ENCODE data around the gene TUBB. TPM values are rescaled to one million over a fixed set of nuclear protein-coding genes. Genes with fewer than 3 reads are reported as not detected.
"Not testable (repeated sequence)": the region's sequence is repeated elsewhere in the genome, so short reads cannot be mapped to it uniquely, and the experiment has no call there.

The TUBB gene
- total RNA-seq, 4 donors from 2014 or later = 229 to 281 (median 256) TPM

DNA sequence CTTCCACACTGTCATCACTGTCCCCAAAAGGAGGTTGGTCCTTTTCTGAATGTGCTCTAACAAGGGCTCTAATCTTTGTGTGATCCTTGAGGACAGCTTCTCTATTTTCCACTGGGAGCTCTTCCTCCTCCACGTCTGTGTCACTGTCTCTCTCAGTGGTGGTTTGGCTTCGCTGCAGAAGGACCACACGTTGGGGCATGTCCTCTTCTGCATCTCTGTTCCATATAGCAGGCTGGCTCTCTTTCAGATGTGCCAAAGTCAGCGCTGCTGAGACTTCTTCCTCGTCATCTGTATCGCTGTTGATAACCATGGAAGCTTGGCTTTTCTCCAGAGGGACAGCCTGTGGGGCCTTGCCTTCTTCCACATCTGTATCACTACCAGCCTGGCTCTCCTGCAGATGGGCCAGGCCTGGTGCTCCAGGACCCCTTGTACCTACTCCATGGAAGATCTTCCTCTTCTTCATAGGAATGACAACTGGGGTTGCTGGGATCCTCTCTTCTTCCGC lies 7.7 kb upstream of the TUBB start:
- ATAC-seq (ENCODE audit: low FRiP score) (no peak), DNase-seq (ENCODE audit: low spot score) (no peak)
- TF ChIP-seq CTCF (IDR thresholded peaks at IDR 0.05) = no peak

GRCh38 chr6:30714263-30714662 lies 5.9 kb upstream of the TUBB start:
- DNase-seq (ENCODE audit: low spot score) = no peak
- no peak for ATAC-seq (ENCODE audit: low FRiP score)
- no peak for TF ChIP-seq CTCF (IDR thresholded peaks at IDR 0.05)

GRCh38 chr6:30716879-30717128 lies 3.3 kb upstream of the TUBB start:
- DNase-seq (ENCODE audit: low spot score) (no peak), ATAC-seq (ENCODE audit: low FRiP score) (no peak)
- no peak for TF ChIP-seq CTCF (IDR thresholded peaks at IDR 0.05)

DNA sequence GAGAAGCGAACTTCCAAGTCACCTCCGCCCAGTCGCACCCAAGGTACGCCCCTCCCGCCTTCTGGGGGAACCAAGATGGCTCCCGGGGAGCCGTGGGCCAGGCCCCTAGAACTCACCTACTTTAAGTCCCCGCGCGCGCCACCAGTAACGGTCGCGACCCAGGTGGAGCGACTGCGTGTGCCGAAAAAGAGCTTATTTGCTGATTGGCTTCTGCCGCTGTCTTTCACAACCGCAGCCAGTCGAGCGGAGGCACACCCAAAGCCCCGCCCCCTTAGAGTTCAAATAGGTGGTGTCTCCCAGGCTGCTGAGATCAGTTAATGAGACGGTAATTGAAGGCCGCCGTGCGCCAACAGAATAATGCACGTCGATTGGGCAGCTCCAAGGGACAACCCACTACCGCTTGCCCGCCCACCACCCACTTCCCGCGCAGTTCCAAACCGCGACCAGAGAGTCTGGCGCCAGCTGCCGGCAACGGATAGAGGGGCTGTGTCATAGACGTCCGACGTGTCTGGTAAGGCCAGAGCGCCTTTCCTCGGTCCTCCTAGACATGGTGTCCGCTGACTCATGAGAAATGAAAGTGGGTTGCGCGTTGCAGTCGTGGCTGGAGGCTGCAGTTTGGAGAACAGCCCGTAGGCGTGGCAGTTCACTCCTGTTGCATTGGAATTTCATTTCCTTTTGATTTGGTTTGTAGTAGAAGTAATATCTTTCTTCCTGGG lies 2.9 kb upstream of the TUBB start, which contains the start of gene MDC1:
Gene MDC1 (minus strand): TSS at position 153 of the 716 bp plus-strand sequence. CDS start 2,106 bp downstream, outside the sequence.
- DNase-seq (ENCODE audit: low spot score) (peak; percentile 91), ATAC-seq (ENCODE audit: low FRiP score) (peak; percentile 91)
- TF ChIP-seq CTCF (IDR thresholded peaks at IDR 0.05) = no peak

GRCh38 chr6:30717845-30718720 lies 2.1 kb upstream of the TUBB start:
- DNase-seq (ENCODE audit: low spot score); ATAC-seq (ENCODE audit: low FRiP score): not testable (repeated sequence)

- DNase-seq (ENCODE audit: low spot score) (no peak), ATAC-seq (ENCODE audit: low FRiP score) (no peak)
- TF ChIP-seq CTCF (IDR thresholded peaks at IDR 0.05) = no peak
These were observed 796 bp upstream of the TUBB start for GRCh38 chr6:30719356-30719755.

GRCh38 chr6:30720738-30721197 lies 616 bp downstream of the TUBB start:
- ATAC-seq (ENCODE audit: low FRiP score) (no peak), DNase-seq (ENCODE audit: low spot score) (peak; percentile 44)
- TF ChIP-seq CTCF (IDR thresholded peaks at IDR 0.05) = no peak

Data from omental fat pad (tissue), 4 donors.